Liver (tissue), 9 donors: Measurements from ENCODE around the gene CERT1. TPM values are rescaled to one million over a fixed set of nuclear protein-coding genes. Genes with fewer than 3 reads are reported as not detected.
A peak's percentile ranks its signal among the peaks of the same experiment; 100 is the strongest.
"Not testable (repeated sequence)": the region's sequence is repeated elsewhere in the genome, so short reads cannot be mapped to it uniquely, and the experiment has no call there.

Experiments used
- DNase-seq: peaks from one replicate; pipeline ENCODE4 v3.0.0-alpha.2; 2017; ENCODE audit warnings: low spot score
- H3K27ac ChIP-seq, 2 donors: one replicate each; pipeline ENCODE4 v1.7.0; 2013; ENCODE audit warnings: inconsistent platforms in 2 of 2, low read length in 2 of 2, control low read depth in 1 of 2, low read depth in 1 of 2, mild to moderate bottlenecking in 1 of 2
- H3K27me3 ChIP-seq, 4 donors: one replicate each; pipeline versions ENCODE4 v1.6.1 to v1.7.0; 2013; ENCODE audit warnings: low read length in 3 of 4, inconsistent platforms in 1 of 4, mild to moderate bottlenecking in 1 of 4, moderate library complexity in 1 of 4; ENCODE audit not compliant: control insufficient read depth in 4 of 4, insufficient read depth in 4 of 4
- H3K36me3 ChIP-seq, 4 donors: one replicate each; pipeline versions ENCODE4 v1.6.1 to v1.7.0; 2013; ENCODE audit warnings: low read length in 3 of 4, mild to moderate bottlenecking in 3 of 4, low read depth in 1 of 4, moderate library complexity in 1 of 4; ENCODE audit not compliant: control insufficient read depth in 4 of 4, insufficient read depth in 3 of 4
- H3K4me1 ChIP-seq, 4 donors: one replicate each; pipeline versions ENCODE4 v1.6.1 to v1.7.0; 2013; ENCODE audit warnings: low read length in 3 of 4, mild to moderate bottlenecking in 3 of 4, moderate library complexity in 1 of 4; ENCODE audit not compliant: control insufficient read depth in 4 of 4, insufficient read depth in 4 of 4
- H3K4me3 ChIP-seq, 3 donors: one replicate each; pipeline versions ENCODE4 v1.6.1 to v1.7.0; 2013; ENCODE audit warnings: low read length in 3 of 3, control low read depth in 1 of 3, low read depth in 1 of 3, mild to moderate bottlenecking in 1 of 3
- H3K9ac ChIP-seq, 2 donors: one replicate each; pipeline ENCODE4 v1.7.0; 2013; ENCODE audit warnings: low read length in 2 of 2, mild to moderate bottlenecking in 2 of 2, moderate library complexity in 2 of 2, control low read depth in 1 of 2, low read depth in 1 of 2
- H3K9me3 ChIP-seq, 4 donors: one replicate each; pipeline versions ENCODE4 v1.6.1 to v1.7.0; 2013; ENCODE audit warnings: low read length in 3 of 4; ENCODE audit not compliant: control insufficient read depth in 4 of 4
- CTCF ChIP-seq: fragments of 150-350 bp; IDR thresholded peaks from 2 replicates; pipeline ENCODE4 v1.5.1; 2017; ENCODE audit warnings: improper control_type of control experiment, low read depth, low read length; ENCODE audit not compliant: missing input control
- EGR1 ChIP-seq, 2 donors: IDR thresholded peaks; 2 replicates each; pipeline ENCODE4 v1.6.1; 2016 to 2018; ENCODE audit warnings: antibody characterized with exemption in 2 of 2, low read depth in 2 of 2
- FOXA2 ChIP-seq: IDR thresholded peaks from 2 replicates; pipeline ENCODE4 v1.6.1; 2016; ENCODE audit warnings: antibody characterized with exemption
- GABPA ChIP-seq, 2 donors: IDR thresholded peaks in 1 of 2; conservative IDR thresholded peaks in 1 of 2; 2 replicates each; pipeline ENCODE4 v1.6.1; 2016; ENCODE audit warnings: antibody characterized with exemption in 2 of 2, mild to moderate bottlenecking in 1 of 2, moderate library complexity in 1 of 2
- HNF4A ChIP-seq, 2 donors: conservative IDR thresholded peaks; 2 replicates each; pipeline ENCODE4 v1.6.1; 2016; ENCODE audit warnings: antibody characterized with exemption in 2 of 2, mild to moderate bottlenecking in 2 of 2
- HNF4G ChIP-seq: IDR thresholded peaks from 2 replicates; pipeline ENCODE4 v1.6.1; 2016; ENCODE audit warnings: antibody characterized with exemption
- JUND ChIP-seq, 2 donors: IDR thresholded peaks; 2 replicates each; pipeline ENCODE4 v1.6.1; 2016; ENCODE audit warnings: antibody characterized with exemption in 2 of 2
- MAX ChIP-seq: IDR thresholded peaks from 2 replicates; pipeline ENCODE4 v1.6.1; 2016; ENCODE audit warnings: antibody characterized with exemption
- NR2F2 ChIP-seq: IDR thresholded peaks from 2 replicates; pipeline ENCODE4 v1.6.1; 2016; ENCODE audit warnings: antibody characterized with exemption
- RAD21 ChIP-seq, 2 donors: IDR thresholded peaks; 2 replicates each; pipeline ENCODE4 v1.6.1; 2016; ENCODE audit warnings: antibody characterized with exemption in 2 of 2, mild to moderate bottlenecking in 2 of 2
- REST ChIP-seq: IDR thresholded peaks from 2 replicates; pipeline ENCODE4 v1.6.1; 2016; ENCODE audit warnings: antibody characterized with exemption, mild to moderate bottlenecking
- RXRA ChIP-seq, 2 donors: IDR thresholded peaks; 2 replicates each; pipeline ENCODE4 v1.6.1; 2017 to 2018; ENCODE audit warnings: antibody characterized with exemption in 2 of 2, mild to moderate bottlenecking in 1 of 2
- SP1 ChIP-seq: IDR thresholded peaks from 2 replicates; pipeline ENCODE4 v1.6.1; 2018; ENCODE audit warnings: antibody characterized with exemption, mild to moderate bottlenecking
- TAF1 ChIP-seq: conservative IDR thresholded peaks from 2 replicates; pipeline ENCODE4 v1.6.1; 2016; ENCODE audit warnings: antibody characterized with exemption, mild to moderate bottlenecking
- YY1 ChIP-seq: IDR thresholded peaks from 2 replicates; pipeline ENCODE4 v1.6.1; 2016; ENCODE audit warnings: antibody characterized with exemption, mild to moderate bottlenecking
- ZBTB33 ChIP-seq: IDR thresholded peaks from 2 replicates; pipeline ENCODE4 v1.6.1; 2016; ENCODE audit warnings: antibody characterized with exemption
- WGBS: extraction: QIAGEN DNeasy Blood & Tissue Kit; methylation state at CpG from one replicate; pipeline ENCODE4 v1.1.7; 2013; 5-methylcytosine and 5-hydroxymethylcytosine counted together
- polyA plus RNA-seq, 2 donors: library from polyadenylated mRNA; stranded (reverse) in 1 of 2; unstranded in 1 of 2; fragments of 200-250 nt in 1 of 2; fragments of >200 nt in 1 of 2; fragmentation: Nextera tagmentation in 1 of 2; extraction: Ambion mirVana in 1 of 2; gene quantifications; one replicate each; pipeline versions ENCODE4 v1.2.1 to v1.2.3, GENCODE V29; 2013 to 2015
- total RNA-seq, 2 donors: library from RNA; depleted of rRNA; stranded (reverse); fragments of >200 nt; gene quantifications; one replicate each; pipeline ENCODE4 v1.2.3, GENCODE V29; 2014
- donor health status: healthy.
- donor health status: healthy.
- donor health status: healthy.
- donor health status: healthy.
- donor health status: healthy.

Gene CERT1
- 10 to 100 TPM; 20.5 to 25.1 TPM for total RNA-seq
- polyA plus RNA-seq = 10 to 100 TPM; 11.4 to 13.1 TPM

- H3K4me1 ChIP-seq = peaks cover 5 to 33% (median 18%) of the 10 kb centered on the region in 4 donors
- H3K36me3 ChIP-seq = no peaks in the 10 kb centered on the region
- under 1% methylated on average over 71 of the region's 71 CpGs for WGBS
Observed at GRCh38 chr5:75511435-75512382, at the start of gene CERT1, which contains the start of gene POLK. Gene CERT1 (minus strand): TSS chr5:75511629. CDS start chr5:75511207, 422 bp downstream. Gene POLK (plus strand): TSS chr5:75511891.

GRCh38 chr5:75560655-75561054, 49.2 kb upstream of the CERT1 start:
- not testable (repeated sequence) for H3K4me1 ChIP-seq, H3K9ac ChIP-seq, H3K9me3 ChIP-seq, DNase-seq, H3K27me3 ChIP-seq, H3K4me3 ChIP-seq, H3K36me3 ChIP-seq, H3K27ac ChIP-seq
- 98% methylated on average over 1 of the region's 1 CpG for WGBS

More at GRCh38 chr5:75511435-75512382, at the start of gene CERT1, which contains the start of gene POLK:
- Histone ChIP-seq H3K4me3 (peak within 1 kb of the TSS; percentile 70 to 93 (median 82)), H3K9me3 (no peaks in the 10 kb centered on the region), H3K27me3 (no peaks in the 10 kb centered on the region), H3K9ac (peak within 1 kb of the TSS; percentile 48 to 82), H3K27ac (peak within 1 kb of the TSS; percentile 84 to 88)
- TF ChIP-seq ZBTB33 (peak; percentile 76), REST (peak; percentile 74), FOXA2 (peak; percentile 17), MAX (peak; percentile 50), NR2F2 (no peak), JUND (IDR thresholded peaks at IDR 0.05) (peak in 1 of 2 donors; percentile 36), HNF4G (no peak), HNF4A (conservative IDR thresholded peaks at IDR 0.05) (peak in 1 of 2 donors; percentile 19), RXRA (IDR thresholded peaks at IDR 0.05) (peak; percentile 49 to 57), EGR1 (IDR thresholded peaks at IDR 0.05; ENCODE audit: low read depth in 2 of 2) (no peak), SP1 (peak; percentile 71), CTCF (no peak), RAD21 (IDR thresholded peaks at IDR 0.05) (peak in 1 of 2 donors; percentile 31), TAF1 (peak; percentile 55), GABPA (IDR thresholded peaks at IDR 0.05 in 1 of 2, conservative IDR thresholded peaks at IDR 0.05 in 1 of 2) (peak in 1 of 2 donors; percentile 82), YY1 (peak; percentile 98)
- DNase-seq = peak; percentile 93
